H9 (cell line): ENCODE results near the gene CYP2D6. TPM values are rescaled to one million over a fixed set of nuclear protein-coding genes. Genes with fewer than 3 reads are reported as not detected.
"Not testable (repeated sequence)": the region's sequence is repeated elsewhere in the genome, so short reads cannot be mapped to it uniquely, and the experiment has no call there.

Source experiments
- DNase-seq: peaks from one replicate; pipeline ENCODE4 v3.0.0-alpha.2; 2017
- H2AFZ ChIP-seq: one replicate; pipeline ENCODE4 v1.6.1; 2013; ENCODE audit warnings: mild to moderate bottlenecking, low read length, control low read depth, moderate library complexity
- H2AK5ac ChIP-seq: 2 replicates; pipeline ENCODE4 v1.6.1; 2013; ENCODE audit warnings: low read length, control low read depth, mixed read lengths; ENCODE audit not compliant: insufficient read length
- H2BK120ac ChIP-seq: one replicate; pipeline ENCODE4 v1.6.1; 2013; ENCODE audit warnings: low read depth, mild to moderate bottlenecking, low read length, control low read depth, inconsistent platforms; ENCODE audit not compliant: poor library complexity, severe bottlenecking
- H2BK12ac ChIP-seq: 2 replicates; pipeline ENCODE4 v1.6.1; 2013; ENCODE audit warnings: low read length, control low read depth, mixed read lengths, low read depth; ENCODE audit not compliant: insufficient read length
- H2BK15ac ChIP-seq: 2 replicates; pipeline ENCODE4 v1.6.1; 2013; ENCODE audit warnings: low read depth, low read length, control low read depth
- H2BK20ac ChIP-seq: one replicate; pipeline ENCODE4 v1.6.1; 2013; ENCODE audit warnings: low read depth, mild to moderate bottlenecking, low read length, control low read depth, inconsistent platforms; ENCODE audit not compliant: poor library complexity, severe bottlenecking
- H2BK5ac ChIP-seq: 2 replicates; pipeline ENCODE4 v1.6.1; 2013; ENCODE audit warnings: low read length, control low read depth, mixed read lengths; ENCODE audit not compliant: insufficient read length
- H3K14ac ChIP-seq: 2 replicates; pipeline ENCODE4 v1.6.1; 2013; ENCODE audit warnings: low read length, control low read depth; ENCODE audit not compliant: insufficient read depth
- H3K18ac ChIP-seq: 2 replicates; pipeline ENCODE4 v1.6.1; 2013; ENCODE audit warnings: low read depth, mild to moderate bottlenecking, mixed read lengths, low read length, control low read depth; ENCODE audit not compliant: insufficient read length
- H3K23ac ChIP-seq: 2 replicates; pipeline ENCODE4 v1.6.1; 2013; ENCODE audit warnings: low read length, control low read depth, mixed read lengths, low read depth; ENCODE audit not compliant: insufficient read length
- H3K23me2 ChIP-seq: 2 replicates; pipeline ENCODE4 v1.6.1; 2013; ENCODE audit warnings: low read depth, mild to moderate bottlenecking, mixed read lengths, low read length, control low read depth; ENCODE audit not compliant: insufficient read length, poor library complexity, severe bottlenecking
- H3K27ac ChIP-seq: 2 replicates; pipeline ENCODE4 v1.5.1; 2013; ENCODE audit warnings: low read length, control low read depth, mixed read lengths, low read depth; ENCODE audit not compliant: insufficient read length
- H3K27me3 ChIP-seq: 2 replicates; pipeline ENCODE4 v1.6.1; 2013; ENCODE audit warnings: low read length, control low read depth, inconsistent platforms; ENCODE audit not compliant: insufficient read depth
- H3K4ac ChIP-seq: 2 replicates; pipeline ENCODE4 v1.6.1; 2013; ENCODE audit warnings: low read depth, mild to moderate bottlenecking, control low read depth, inconsistent platforms, low read length, moderate library complexity
- H3K4me1 ChIP-seq: 2 replicates; pipeline ENCODE4 v1.6.1; 2013; ENCODE audit warnings: low read length, control low read depth, inconsistent platforms; ENCODE audit not compliant: insufficient read depth
- H3K4me2 ChIP-seq: 2 replicates; pipeline ENCODE4 v1.6.1; 2013; ENCODE audit warnings: low read length, control low read depth, mixed read lengths; ENCODE audit not compliant: insufficient read length, insufficient read depth
- H3K56ac ChIP-seq: 2 replicates; pipeline ENCODE4 v1.6.1; 2013; ENCODE audit warnings: low read depth, mild to moderate bottlenecking, mixed read lengths, low read length, control low read depth; ENCODE audit not compliant: insufficient read length
- H3K79me1 ChIP-seq: 2 replicates; pipeline ENCODE4 v1.6.1; 2013; ENCODE audit warnings: low read depth, mild to moderate bottlenecking, moderate library complexity, low read length, control low read depth, inconsistent platforms; ENCODE audit not compliant: insufficient read depth, poor library complexity, severe bottlenecking
- H3K79me2 ChIP-seq: 2 replicates; pipeline ENCODE4 v1.6.1; 2013; ENCODE audit warnings: low read length, control low read depth, inconsistent platforms; ENCODE audit not compliant: insufficient read depth
- H3K9ac ChIP-seq: 2 replicates; pipeline ENCODE4 v1.6.1; 2013; ENCODE audit warnings: low read length, control low read depth, mixed read lengths; ENCODE audit not compliant: insufficient read length; ENCODE audit errors: extremely low read depth
- H3K9me3 ChIP-seq: one replicate; pipeline ENCODE4 v1.6.1; 2013; ENCODE audit warnings: low read depth, low read length, inconsistent platforms; ENCODE audit not compliant: control insufficient read depth
- H3T11ph ChIP-seq: one replicate; pipeline ENCODE4 v1.6.1; 2013; ENCODE audit warnings: mild to moderate bottlenecking, low read length, control low read depth, inconsistent platforms
- H4K20me1 ChIP-seq: one replicate; pipeline ENCODE4 v1.6.1; 2013; ENCODE audit not compliant: control insufficient read depth, insufficient read length, insufficient read depth
- H4K5ac ChIP-seq: 2 replicates; pipeline ENCODE4 v1.6.1; 2013; ENCODE audit warnings: low read depth, mild to moderate bottlenecking, mixed read lengths, low read length, control low read depth; ENCODE audit not compliant: insufficient read length
- H4K8ac ChIP-seq: replicated peaks from 2 replicates; pipeline ENCODE4 v1.6.1; 2013; ENCODE audit warnings: low read length, control low read depth, mixed read lengths, low read depth; ENCODE audit not compliant: insufficient read length
- H4K91ac ChIP-seq: 2 replicates; pipeline ENCODE4 v1.6.1; 2013; ENCODE audit warnings: low read depth, mild to moderate bottlenecking, moderate library complexity, mixed read lengths, low read length, control low read depth; ENCODE audit not compliant: insufficient read length
- H3K27ac Mint-ChIP-seq, 3 experiments: 2 replicates in 2 of 3; 3 replicates in 1 of 3; pipeline ENCODE4 v1.8.0; 2020 to 2021; ENCODE audit warnings: mixed read lengths in 3 of 3, mild to moderate bottlenecking in 1 of 3, moderate library complexity in 1 of 3
- H3K27me3 Mint-ChIP-seq: 2 replicates; pipeline ENCODE4 v1.8.0; 2021; ENCODE audit warnings: low read depth, mild to moderate bottlenecking, moderate library complexity, mixed read lengths
- H3K36me3 Mint-ChIP-seq, 3 experiments: 2 replicates in 2 of 3; 3 replicates in 1 of 3; pipeline ENCODE4 v1.8.0; 2020 to 2021; ENCODE audit warnings: low read depth in 3 of 3, mixed read lengths in 3 of 3; ENCODE audit not compliant: insufficient read depth in 1 of 3
- H3K4me1 Mint-ChIP-seq, 2 experiments: 2 replicates each; pipeline ENCODE4 v1.8.0; 2020; ENCODE audit warnings: mixed read lengths in 2 of 2
- H3K4me3 Mint-ChIP-seq, 2 experiments: 2 replicates in 1 of 2; 3 replicates in 1 of 2; pipeline ENCODE4 v1.8.0; 2020 to 2021; ENCODE audit warnings: mild to moderate bottlenecking in 2 of 2, mixed read lengths in 2 of 2, moderate library complexity in 1 of 2
- H3K9me3 Mint-ChIP-seq, 2 experiments: 2 replicates in 1 of 2; 3 replicates in 1 of 2; pipeline ENCODE4 v1.8.0; 2020; ENCODE audit warnings: mild to moderate bottlenecking in 2 of 2, mixed read lengths in 2 of 2, moderate library complexity in 1 of 2
- WGBS: extraction: QIAGEN DNeasy Blood & Tissue Kit; methylation state at CpG from one replicate; pipeline ENCODE4 v1.1.7; 2013; ENCODE audit warnings: missing lambda C conversion rate, low lambda C conversion rate, mixed read lengths; ENCODE audit not compliant: insufficient read length; ENCODE audit errors: extremely low coverage; 5-methylcytosine and 5-hydroxymethylcytosine counted together
- total RNA-seq: library from RNA; stranded (reverse); gene quantifications from 2 replicates; pipeline ENCODE4 v1.2.1, GENCODE V29; 2021

Gene CYP2D6
- total RNA-seq, 1 experiment from 2014 or later = 2.3 TPM

DNA sequence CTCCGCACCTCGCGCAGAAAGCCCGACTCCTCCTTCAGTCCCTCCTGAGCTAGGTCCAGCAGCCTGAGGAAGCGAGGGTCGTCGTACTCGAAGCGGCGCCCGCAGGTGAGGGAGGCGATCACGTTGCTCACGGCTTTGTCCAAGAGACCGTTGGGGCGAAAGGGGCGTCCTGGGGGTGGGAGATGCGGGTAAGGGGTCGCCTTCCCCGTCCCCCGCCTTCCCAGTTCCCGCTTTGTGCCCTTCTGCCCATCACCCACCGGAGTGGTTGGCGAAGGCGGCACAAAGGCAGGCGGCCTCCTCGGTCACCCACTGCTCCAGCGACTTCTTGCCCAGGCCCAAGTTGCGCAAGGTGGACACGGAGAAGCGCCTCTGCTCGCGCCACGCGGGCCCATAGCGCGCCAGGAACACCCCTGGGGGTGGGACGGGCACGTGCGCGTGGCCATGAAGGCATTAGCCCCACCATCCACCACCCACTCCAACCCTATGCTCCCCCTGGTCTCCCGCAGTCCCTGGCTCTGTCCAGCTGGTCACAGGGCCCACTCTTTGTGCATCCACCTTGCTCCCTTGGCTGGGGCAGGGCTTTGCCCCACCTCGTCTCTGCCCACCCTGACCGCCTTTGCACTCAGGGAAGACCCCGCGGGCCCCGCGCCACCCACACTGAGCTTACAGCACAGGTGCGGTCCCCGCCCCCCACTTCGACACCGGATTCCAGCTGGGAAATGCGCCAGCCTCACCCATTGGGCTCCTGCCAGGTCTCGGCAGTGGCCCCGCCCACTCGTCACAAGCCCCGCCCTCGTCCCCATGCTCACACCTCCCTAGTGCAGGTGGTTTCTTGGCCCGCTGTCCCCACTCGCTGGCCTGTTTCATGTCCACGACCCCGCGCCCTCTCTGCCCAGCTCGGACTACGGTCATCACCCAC, 1.6 kb downstream of the CYP2D6 start:
- H3K9me3 ChIP-seq, H3K4me1 ChIP-seq, H3K27me3 ChIP-seq, H4K91ac ChIP-seq, H3K36me3 Mint-ChIP-seq, H2BK5ac ChIP-seq, H3K27ac ChIP-seq, H2AK5ac ChIP-seq, H2BK15ac ChIP-seq, H3K79me1 ChIP-seq, H3K56ac ChIP-seq, H3K4ac ChIP-seq, H4K20me1 ChIP-seq, H3K23me2 ChIP-seq, H3K4me1 Mint-ChIP-seq, H3K9me3 Mint-ChIP-seq, H2BK120ac ChIP-seq, H4K5ac ChIP-seq, H3K27ac Mint-ChIP-seq, H2AFZ ChIP-seq, H3K9ac ChIP-seq, H3T11ph ChIP-seq, H3K23ac ChIP-seq, H3K4me2 ChIP-seq, H3K18ac ChIP-seq, H2BK12ac ChIP-seq, H4K8ac ChIP-seq, H2BK20ac ChIP-seq, H3K14ac ChIP-seq, H3K4me3 Mint-ChIP-seq, H3K79me2 ChIP-seq: not testable (repeated sequence)
- peak; percentile 56 for DNase-seq
- WGBS = no CpG with 5 or more reads among the region's 65 CpGs
- peaks cover 28% of the 10 kb centered on the region for H3K27me3 Mint-ChIP-seq

DNA sequence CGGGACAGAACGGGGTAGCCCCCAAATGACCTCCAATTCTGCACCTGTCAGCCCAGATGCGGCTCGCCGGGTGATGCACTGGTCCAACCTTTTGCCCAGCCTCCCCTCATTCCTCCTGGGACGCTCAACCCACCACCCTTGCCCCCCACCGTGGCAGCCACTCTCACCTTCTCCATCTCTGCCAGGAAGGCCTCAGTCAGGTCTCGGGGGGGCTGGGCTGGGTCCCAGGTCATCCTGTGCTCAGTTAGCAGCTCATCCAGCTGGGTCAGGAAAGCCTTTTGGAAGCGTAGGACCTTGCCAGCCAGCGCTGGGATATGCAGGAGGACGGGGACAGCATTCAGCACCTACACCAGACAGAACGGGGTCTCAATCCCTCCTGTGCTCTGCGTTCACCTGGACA, 2.6 kb downstream of the CYP2D6 start:
- DNase-seq, H3K4me1 Mint-ChIP-seq, H2AK5ac ChIP-seq, H4K5ac ChIP-seq, H2AFZ ChIP-seq, H3K9me3 ChIP-seq, H3K27ac ChIP-seq, H3K56ac ChIP-seq, H3T11ph ChIP-seq, H4K91ac ChIP-seq, H4K8ac ChIP-seq, H3K4me1 ChIP-seq, H3K4me2 ChIP-seq, H3K9ac ChIP-seq, H3K4me3 Mint-ChIP-seq, H3K27ac Mint-ChIP-seq, H3K79me1 ChIP-seq, H2BK15ac ChIP-seq, H4K20me1 ChIP-seq, H3K36me3 Mint-ChIP-seq, H3K27me3 ChIP-seq, H3K14ac ChIP-seq, H3K79me2 ChIP-seq, H2BK5ac ChIP-seq, H2BK12ac ChIP-seq, H3K23ac ChIP-seq, H3K18ac ChIP-seq, H3K23me2 ChIP-seq, H3K9me3 Mint-ChIP-seq, H2BK120ac ChIP-seq, H3K4ac ChIP-seq, H2BK20ac ChIP-seq: not testable (repeated sequence)
- WGBS = no CpG with 5 or more reads among the region's 13 CpGs
- peaks cover 23% of the 10 kb centered on the region for H3K27me3 Mint-ChIP-seq
